Psoas muscle (tissue), 8 donors: ENCODE results near the gene LTBP4. TPM values are rescaled to one million over a fixed set of nuclear protein-coding genes. Genes with fewer than 3 reads are reported as not detected.
A peak's percentile ranks its signal among the peaks of the same experiment; 100 is the strongest.

Experiments
- ATAC-seq, 4 donors: fragments of 200-7000 bp; cut with Tn5 transposase; one replicate each; pipeline ENCODE4 v1.9.1; 2020; ENCODE audit warnings: moderate library complexity in 3 of 4, mild to moderate bottlenecking in 2 of 4
- DNase-seq, 2 donors: peaks; one replicate each; pipeline ENCODE4 v3.0.0-alpha.2; 2020
- H3K27ac ChIP-seq: fragments of 200-600 bp; one replicate; pipeline ENCODE4 v1.8.0; 2022
- H3K27me3 ChIP-seq, 3 donors: fragments of 200-600 bp in 1 of 3; one replicate each; pipeline versions ENCODE4 v1.6.1 to v1.8.0; 2013 to 2022; ENCODE audit warnings: low read length in 2 of 3, mild to moderate bottlenecking in 2 of 3, moderate library complexity in 1 of 3; ENCODE audit not compliant: insufficient read depth in 3 of 3
- H3K36me3 ChIP-seq, 2 donors: fragments of 200-600 bp in 1 of 2; one replicate each; pipeline versions ENCODE4 v1.6.1 to v1.8.0; 2013 to 2022; ENCODE audit warnings: low read depth in 1 of 2, mild to moderate bottlenecking in 1 of 2, moderate library complexity in 1 of 2; ENCODE audit not compliant: insufficient read depth in 1 of 2
- H3K4me1 ChIP-seq: fragments of 200-600 bp; one replicate; pipeline ENCODE4 v1.8.0; 2022
- H3K4me3 ChIP-seq: fragments of 200-600 bp; one replicate; pipeline ENCODE4 v1.8.0; 2022; ENCODE audit warnings: mild to moderate bottlenecking
- H3K9me3 ChIP-seq: fragments of 200-600 bp; one replicate; pipeline ENCODE4 v1.8.0; 2022
- WGBS, 3 donors: extraction: QIAGEN DNeasy Blood & Tissue Kit; methylation state at CpG; one replicate each; pipeline versions ENCODE4 v1.1.6 to v1.1.7; 2013; 5-methylcytosine and 5-hydroxymethylcytosine counted together
- intact Hi-C, 2 donors: fragments of 100-400 bp; cut with DNase I; formaldehyde crosslinking; loops; one replicate each; pipeline versions ENCODE4 v1.11.0 to v1.14.2; 2022
- polyA plus RNA-seq, 3 donors: library from polyadenylated mRNA; stranded (reverse); fragments of 200-250 nt; gene quantifications; one replicate each; pipeline ENCODE4 v1.2.3, GENCODE V29; 2013
- total RNA-seq, 4 donors: library from RNA; stranded (reverse); fragmentation: NEBNext Ultra II Directional in 2 of 4; extraction: Animal tissue kit (Norgen Biotek cat#: 25700) in 2 of 4; gene quantifications; one replicate each; pipeline versions ENCODE4 v1.2.1 to v1.2.4, GENCODE V29; 2021 to 2023
- TF ChIP-seq, protein P1 (sequence below): fragments of 200-600 bp; IDR thresholded peaks from one replicate; pipeline ENCODE4 v1.8.0; 2022; ENCODE audit warnings: antibody characterized with exemption
- donor health status: healthy with polysubstance abuse.
- donor health status: DM: no; HTN: no; CAD: no; lungs with moderate emphysema.
- donor health status: Bipolar disorder and iron deficiency.
- donor health status: healthy.
- donor health status: DM: yes; HTN: yes; CAD: no.
- donor health status: DM: no; HTN: no; CAD: no.
- donor health status: DM: no; HTN: no; CAD: no.
- donor health status: DM: yes; HTN: yes; CAD: no.

Gene LTBP4
- total and polyA plus RNA-seq, 7 donors, result 16.0 to 55.8 (median 24.1) TPM

DNA sequence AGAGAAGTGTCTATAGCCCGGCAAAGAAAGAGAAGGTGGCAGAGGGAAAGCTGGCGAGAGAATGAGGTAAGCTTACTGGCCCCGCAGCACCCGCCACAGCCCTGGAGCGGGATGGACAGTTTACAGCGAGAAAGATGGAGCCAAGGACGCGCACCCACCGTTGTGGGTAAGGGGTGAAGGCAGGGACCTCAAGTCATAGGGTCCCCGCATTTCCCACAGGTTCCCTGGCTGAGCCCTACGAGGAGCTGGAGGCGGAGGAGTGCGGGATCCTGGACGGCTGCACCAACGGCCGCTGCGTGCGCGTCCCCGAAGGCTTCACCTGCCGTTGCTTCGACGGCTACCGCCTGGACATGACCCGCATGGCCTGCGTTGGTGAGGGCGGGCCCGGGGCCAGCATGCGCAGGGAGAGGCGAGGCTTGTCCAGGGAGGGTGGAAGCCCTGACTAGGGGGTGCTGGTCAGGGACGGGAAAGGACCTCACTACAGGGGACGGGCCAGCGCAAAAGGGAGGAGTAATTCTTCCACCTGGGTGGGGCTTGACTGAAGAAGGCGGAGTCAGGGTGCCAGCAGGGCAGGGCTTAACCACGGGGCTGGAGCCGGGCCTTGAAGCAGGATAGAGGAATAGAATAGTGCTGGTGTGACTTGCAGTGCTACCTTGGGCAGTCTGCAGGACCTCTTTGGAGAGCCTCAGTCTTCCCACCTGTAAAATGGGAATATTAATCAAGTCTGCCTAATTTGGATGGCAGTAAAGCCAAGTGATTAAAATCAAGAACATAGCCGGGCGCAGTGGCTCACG lies 26.5 kb downstream of the LTBP4 start:
- 90 to 92% (median 90%) methylated on average over 39 of the region's 39 CpGs for WGBS, 3 donors
- TF ChIP-seq, protein P1, sequence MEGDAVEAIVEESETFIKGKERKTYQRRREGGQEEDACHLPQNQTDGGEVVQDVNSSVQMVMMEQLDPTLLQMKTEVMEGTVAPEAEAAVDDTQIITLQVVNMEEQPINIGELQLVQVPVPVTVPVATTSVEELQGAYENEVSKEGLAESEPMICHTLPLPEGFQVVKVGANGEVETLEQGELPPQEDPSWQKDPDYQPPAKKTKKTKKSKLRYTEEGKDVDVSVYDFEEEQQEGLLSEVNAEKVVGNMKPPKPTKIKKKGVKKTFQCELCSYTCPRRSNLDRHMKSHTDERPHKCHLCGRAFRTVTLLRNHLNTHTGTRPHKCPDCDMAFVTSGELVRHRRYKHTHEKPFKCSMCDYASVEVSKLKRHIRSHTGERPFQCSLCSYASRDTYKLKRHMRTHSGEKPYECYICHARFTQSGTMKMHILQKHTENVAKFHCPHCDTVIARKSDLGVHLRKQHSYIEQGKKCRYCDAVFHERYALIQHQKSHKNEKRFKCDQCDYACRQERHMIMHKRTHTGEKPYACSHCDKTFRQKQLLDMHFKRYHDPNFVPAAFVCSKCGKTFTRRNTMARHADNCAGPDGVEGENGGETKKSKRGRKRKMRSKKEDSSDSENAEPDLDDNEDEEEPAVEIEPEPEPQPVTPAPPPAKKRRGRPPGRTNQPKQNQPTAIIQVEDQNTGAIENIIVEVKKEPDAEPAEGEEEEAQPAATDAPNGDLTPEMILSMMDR, result no peak
- ATAC-seq, result no peak
- intact Hi-C loops, result no loop called here
- Histone ChIP-seq H3K27ac (no peak overlapping the region), H3K36me3 (peaks cover 0 to 4% of the 10 kb centered on the region in 2 donors), H3K4me1 (no peaks in the 10 kb centered on the region), H3K27me3 (no peaks in the 10 kb centered on the region), H3K9me3 (no peaks in the 10 kb centered on the region), H3K4me3 (no peak overlapping the region)
- DNase-seq, result no peak

DNA sequence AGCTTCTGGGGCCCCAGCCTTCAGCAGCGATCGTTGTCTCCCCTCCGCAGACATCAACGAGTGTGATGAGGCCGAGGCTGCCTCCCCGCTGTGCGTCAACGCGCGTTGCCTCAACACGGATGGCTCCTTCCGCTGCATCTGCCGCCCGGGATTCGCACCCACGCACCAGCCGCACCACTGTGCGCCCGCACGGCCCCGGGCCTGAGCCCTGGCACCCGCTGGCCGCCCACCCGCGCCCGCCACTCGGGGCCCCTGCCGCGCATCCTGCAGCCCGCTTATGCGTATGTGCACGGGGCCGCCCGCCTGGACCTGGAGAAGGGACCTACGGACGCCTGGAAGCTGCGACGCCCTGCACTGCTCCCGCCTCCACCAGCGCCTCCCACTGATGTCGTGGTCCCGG lies 28.2 kb downstream of the LTBP4 start:
- H3K9me3 ChIP-seq, result no peaks in the 10 kb centered on the region
- ATAC-seq (no peak), DNase-seq (no peak)
- TF ChIP-seq, protein P1, result no peak
- no peaks in the 10 kb centered on the region for H3K27me3 ChIP-seq
- no peaks in the 10 kb centered on the region for H3K4me1 ChIP-seq
- no peak overlapping the region for H3K27ac ChIP-seq
- no peak overlapping the region for H3K4me3 ChIP-seq
- intact Hi-C loops, result no loop called here
- WGBS, 3 donors, result 94 to 96% (median 94%) methylated on average over 36 to 42 of the region's 42 CpGs
- H3K36me3 ChIP-seq, result peaks cover 0 to 4% of the 10 kb centered on the region in 2 donors

DNA sequence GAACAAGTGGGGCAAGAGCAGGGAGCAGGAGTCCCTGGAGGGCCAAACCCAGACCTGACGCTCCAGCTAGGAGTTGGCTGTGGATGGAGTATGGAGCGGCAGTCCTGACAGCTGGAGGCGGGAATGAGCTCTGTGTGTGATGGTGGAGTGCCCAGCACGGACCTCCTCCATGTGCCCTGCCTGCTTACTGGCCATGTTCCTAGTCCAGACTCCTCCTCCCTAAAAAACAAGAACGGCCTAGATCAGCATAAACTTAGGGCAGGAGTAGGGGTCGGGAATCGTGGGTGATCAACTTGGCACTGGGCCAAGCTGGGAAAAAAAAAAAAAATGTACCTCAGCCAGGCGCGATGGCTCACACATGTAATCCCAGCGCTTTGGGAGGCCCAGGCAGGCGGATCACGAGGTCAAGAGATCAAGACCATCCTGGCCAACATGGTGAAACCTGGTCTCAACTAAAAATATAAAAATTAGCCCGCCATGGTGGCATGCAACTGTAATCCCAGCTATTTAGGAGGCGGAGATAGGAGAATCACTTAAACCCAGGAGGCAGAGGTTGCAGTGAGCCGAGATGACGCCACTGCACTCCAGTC lies 29.5 kb downstream of the LTBP4 start:
- ATAC-seq (peak in 1 of 4 donors; percentile 12), DNase-seq (no peak)
- peaks cover 0 to 4% of the 10 kb centered on the region in 2 donors for H3K36me3 ChIP-seq
- H3K27ac ChIP-seq, result no peak overlapping the region
- no peaks in the 10 kb centered on the region for H3K9me3 ChIP-seq
- H3K27me3 ChIP-seq, result no peaks in the 10 kb centered on the region
- H3K4me1 ChIP-seq, result no peaks in the 10 kb centered on the region
- WGBS, 3 donors, result 32 to 53% (median 36%) methylated on average over 16 of the region's 16 CpGs
- TF ChIP-seq, protein P1, result no peak
- no peak overlapping the region for H3K4me3 ChIP-seq
- intact Hi-C loops, result loop anchor here in 1 of 2 donors (5.0 kb wide), 1 partner anchor 328 kb away; no protein-coding TSS in a partner anchor

DNA sequence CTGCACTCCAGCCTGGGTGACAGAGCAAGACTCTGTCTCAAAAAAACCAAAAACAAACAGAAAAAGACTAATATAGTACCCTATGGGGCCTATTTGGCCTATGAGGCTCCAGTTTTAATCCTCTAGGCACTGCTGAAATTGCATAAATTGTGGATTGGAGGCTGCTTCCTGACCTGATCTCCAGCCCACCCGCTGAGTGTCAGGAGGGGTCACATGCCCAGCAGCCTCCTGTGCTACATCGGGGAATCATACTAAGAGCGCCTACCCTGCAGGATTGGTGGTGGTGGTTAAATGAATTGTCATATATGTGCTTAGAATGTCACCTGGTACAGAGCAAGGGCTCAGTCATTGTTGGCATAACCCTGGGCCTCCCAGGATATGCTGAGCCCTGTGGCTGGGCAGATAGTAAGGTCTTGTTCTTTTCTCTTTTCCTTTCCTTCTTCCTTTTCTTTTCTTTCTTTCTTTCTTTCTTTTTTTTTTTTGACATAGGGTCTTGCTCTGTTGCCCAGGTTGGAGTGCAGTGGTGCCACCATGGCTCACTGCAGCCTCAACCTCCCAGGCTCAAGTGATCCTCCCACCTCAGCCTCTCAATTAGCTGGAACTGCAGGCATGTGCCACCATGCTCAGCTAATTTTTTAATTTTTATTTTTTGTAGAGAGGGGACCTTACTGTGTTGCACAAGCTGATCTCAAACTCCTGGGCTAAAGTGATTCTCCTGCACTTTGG lies 31.3 kb downstream of the LTBP4 start:
- H3K4me3 ChIP-seq, result no peak overlapping the region
- H3K27me3 ChIP-seq, result no peaks in the 10 kb centered on the region
- intact Hi-C loops, result loop anchor here in 1 of 2 donors (1.0 to 5.0 kb wide), 2 partner anchors 330 to 492 kb away; no protein-coding TSS in a partner anchor
- H3K9me3 ChIP-seq, result no peaks in the 10 kb centered on the region
- 81 to 90% (median 87%) methylated on average over 3 of the region's 3 CpGs for WGBS, 3 donors
- no peak overlapping the region for H3K27ac ChIP-seq
- DNase-seq (no peak), ATAC-seq (no peak)
- no peaks in the 10 kb centered on the region for H3K4me1 ChIP-seq
- TF ChIP-seq, protein P1, result no peak
- H3K36me3 ChIP-seq, result peaks cover 0 to 4% of the 10 kb centered on the region in 2 donors
